ENCODE data around the gene CACNA2D3. TPM values are rescaled to one million over a fixed set of nuclear protein-coding genes. Genes with fewer than 3 reads are reported as not detected.

Gene CACNA2D3
- total RNA-seq, 1 donor from 2014 or later: 7.3 TPM

GRCh38 chr3:54691289-54691771 is 569.0 kb downstream of the CACNA2D3 start:
- DNase-seq (no peak), ATAC-seq (no peak)
- H3K27ac ChIP-seq: no peak overlapping the region
- no peak overlapping the region for H3K4me3 ChIP-seq
- intact Hi-C loops (cut with DNase I): no loop called here
- no peaks in the 10 kb centered on the region for H3K27me3 ChIP-seq
- TF ChIP-seq CTCF (IDR thresholded peaks at IDR 0.05): no peak
- H3K9me3 ChIP-seq: no peaks in the 10 kb centered on the region
- H3K4me1 ChIP-seq: no peaks in the 10 kb centered on the region
- H3K36me3 ChIP-seq: no peaks in the 10 kb centered on the region

GRCh38 chr3:54696313-54696712 is 574.0 kb downstream of the CACNA2D3 start:
- no peak for TF ChIP-seq CTCF (IDR thresholded peaks at IDR 0.05)
- DNase-seq (no peak), ATAC-seq (no peak)
- H3K36me3 ChIP-seq: no peaks in the 10 kb centered on the region
- H3K27ac ChIP-seq: no peak overlapping the region
- no peaks in the 10 kb centered on the region for H3K27me3 ChIP-seq
- H3K4me1 ChIP-seq: no peaks in the 10 kb centered on the region
- H3K4me3 ChIP-seq: no peak overlapping the region
- intact Hi-C loops (cut with DNase I): no loop called here
- H3K9me3 ChIP-seq: no peaks in the 10 kb centered on the region

GRCh38 chr3:54698054-54698453 is 575.7 kb downstream of the CACNA2D3 start:
- intact Hi-C loops (cut with DNase I): no loop called here
- Histone ChIP-seq H3K4me3 (no peak overlapping the region), H3K4me1 (no peaks in the 10 kb centered on the region), H3K27ac (no peak overlapping the region), H3K9me3 (no peaks in the 10 kb centered on the region), H3K27me3 (no peaks in the 10 kb centered on the region), H3K36me3 (no peaks in the 10 kb centered on the region)
- TF ChIP-seq CTCF (IDR thresholded peaks at IDR 0.05): no peak
- ATAC-seq (no peak), DNase-seq (no peak)

GRCh38 chr3:54703923-54704322 is 581.6 kb downstream of the CACNA2D3 start:
- no peak for TF ChIP-seq CTCF (IDR thresholded peaks at IDR 0.05)
- Histone ChIP-seq H3K9me3 (no peaks in the 10 kb centered on the region), H3K4me3 (no peak overlapping the region), H3K36me3 (no peaks in the 10 kb centered on the region), H3K4me1 (no peaks in the 10 kb centered on the region), H3K27me3 (no peaks in the 10 kb centered on the region), H3K27ac (no peak overlapping the region)
- intact Hi-C loops (cut with DNase I): no loop called here
- no peak for ATAC-seq
- no peak for DNase-seq

- intact Hi-C loops (cut with DNase I): no loop called here
- Histone ChIP-seq H3K36me3 (no peaks in the 10 kb centered on the region), H3K4me1 (no peaks in the 10 kb centered on the region), H3K27ac (no peak overlapping the region), H3K4me3 (no peak overlapping the region), H3K27me3 (no peaks in the 10 kb centered on the region), H3K9me3 (no peaks in the 10 kb centered on the region)
- ATAC-seq: no peak
- no peak for TF ChIP-seq CTCF (IDR thresholded peaks at IDR 0.05)
- DNase-seq: no peak
These were observed 583.4 kb downstream of the CACNA2D3 start for GRCh38 chr3:54705730-54706129.

- Histone ChIP-seq H3K27ac (no peak overlapping the region), H3K4me3 (no peak overlapping the region), H3K9me3 (no peaks in the 10 kb centered on the region), H3K36me3 (no peaks in the 10 kb centered on the region), H3K4me1 (no peaks in the 10 kb centered on the region), H3K27me3 (no peaks in the 10 kb centered on the region)
- no peak for TF ChIP-seq CTCF (IDR thresholded peaks at IDR 0.05)
- DNase-seq (no peak), ATAC-seq (no peak)
- intact Hi-C loops (cut with DNase I): no loop called here
These were observed 584.4 kb downstream of the CACNA2D3 start for GRCh38 chr3:54706738-54707137.

Measured in upper lobe of right lung (tissue), 1 donor.